Upper lobe of left lung (tissue), 6 donors: Measurements from ENCODE around the gene RILPL1. TPM values are rescaled to one million over a fixed set of nuclear protein-coding genes. Genes with fewer than 3 reads are reported as not detected.

Experiments used
- ATAC-seq, 2 donors: fragments of 200-7000 bp; cut with Tn5 transposase; one replicate each; pipeline ENCODE4 v1.9.1; 2022; ENCODE audit warnings: mild to moderate bottlenecking in 2 of 2, moderate library complexity in 2 of 2; ENCODE audit not compliant: low FRiP score in 2 of 2
- DNase-seq, 2 donors: peaks; one replicate each; pipeline ENCODE4 v3.0.0-alpha.2; 2019 to 2020
- H3K27ac ChIP-seq, 4 donors: fragments of 200-600 bp; sonication (generic); one replicate each; pipeline ENCODE4 v1.5.1; 2016 to 2019
- H3K27me3 ChIP-seq, 4 donors: fragments of 200-600 bp; sonication (generic); one replicate each; pipeline ENCODE4 v1.5.1; 2017 to 2019
- H3K36me3 ChIP-seq, 4 donors: fragments of 200-600 bp; sonication (generic); one replicate each; pipeline ENCODE4 v1.5.1; 2016 to 2019
- H3K4me1 ChIP-seq, 4 donors: fragments of 200-600 bp; sonication (generic); one replicate each; pipeline ENCODE4 v1.5.1; 2018 to 2019
- H3K4me3 ChIP-seq, 4 donors: fragments of 200-600 bp; sonication (generic); one replicate each; pipeline ENCODE4 v1.5.1; 2017 to 2019; ENCODE audit warnings: mild to moderate bottlenecking in 2 of 4, moderate library complexity in 1 of 4
- H3K9me3 ChIP-seq, 4 donors: fragments of 200-600 bp; sonication (generic); one replicate each; pipeline ENCODE4 v1.5.1; 2018 to 2019
- EP300 ChIP-seq, 4 donors: sonication (generic); formaldehyde crosslinking; IDR thresholded peaks; one replicate each; pipeline ENCODE4 v1.5.1; 2017; ENCODE audit warnings: antibody characterized with exemption in 4 of 4, control low read depth in 2 of 4
- POLR2A ChIP-seq, 4 donors: fragments of 450-650 bp; IDR thresholded peaks; one replicate each; pipeline ENCODE4 v1.5.1; 2016 to 2017; ENCODE audit warnings: antibody characterized with exemption in 4 of 4, mild to moderate bottlenecking in 2 of 4
- POLR2AphosphoS5 ChIP-seq, 2 donors: sonication (generic); formaldehyde crosslinking; IDR thresholded peaks; one replicate each; pipeline ENCODE4 v1.5.1; 2017; ENCODE audit warnings: antibody characterized with exemption in 2 of 2
- WGBS, 2 donors: methylation state at CpG; one replicate each; pipeline ENCODE4 v1.1.5; 2017 to 2018; 5-methylcytosine and 5-hydroxymethylcytosine counted together
- total RNA-seq, 6 donors: library from RNA; depleted of rRNA in 4 of 6; stranded (reverse); fragments of >200 nt in 4 of 6; gene quantifications; one replicate each; pipeline versions ENCODE4 v1.1.0 to v1.2.1, GENCODE V29; 2016 to 2021
- TF ChIP-seq, protein P1 (sequence below), 6 experiments: fragments of 450-650 bp in 4 of 6; fragments of 200-600 bp in 2 of 6; sonication (generic) in 2 of 6; IDR thresholded peaks; one replicate each; pipeline ENCODE4 v1.5.1; 2016 to 2019; ENCODE audit warnings: antibody characterized with exemption in 6 of 6
- donor health status: DM: no; HTN: no; CAD: no; lungs with moderate emphysema.
- donor health status: DM: no; HTN: yes; CAD: no; lungs with severe emphysema.

Gene RILPL1
- total RNA-seq, 6 donors from 2014 or later, result 10.3 to 60.8 (median 18.6) TPM

DNA sequence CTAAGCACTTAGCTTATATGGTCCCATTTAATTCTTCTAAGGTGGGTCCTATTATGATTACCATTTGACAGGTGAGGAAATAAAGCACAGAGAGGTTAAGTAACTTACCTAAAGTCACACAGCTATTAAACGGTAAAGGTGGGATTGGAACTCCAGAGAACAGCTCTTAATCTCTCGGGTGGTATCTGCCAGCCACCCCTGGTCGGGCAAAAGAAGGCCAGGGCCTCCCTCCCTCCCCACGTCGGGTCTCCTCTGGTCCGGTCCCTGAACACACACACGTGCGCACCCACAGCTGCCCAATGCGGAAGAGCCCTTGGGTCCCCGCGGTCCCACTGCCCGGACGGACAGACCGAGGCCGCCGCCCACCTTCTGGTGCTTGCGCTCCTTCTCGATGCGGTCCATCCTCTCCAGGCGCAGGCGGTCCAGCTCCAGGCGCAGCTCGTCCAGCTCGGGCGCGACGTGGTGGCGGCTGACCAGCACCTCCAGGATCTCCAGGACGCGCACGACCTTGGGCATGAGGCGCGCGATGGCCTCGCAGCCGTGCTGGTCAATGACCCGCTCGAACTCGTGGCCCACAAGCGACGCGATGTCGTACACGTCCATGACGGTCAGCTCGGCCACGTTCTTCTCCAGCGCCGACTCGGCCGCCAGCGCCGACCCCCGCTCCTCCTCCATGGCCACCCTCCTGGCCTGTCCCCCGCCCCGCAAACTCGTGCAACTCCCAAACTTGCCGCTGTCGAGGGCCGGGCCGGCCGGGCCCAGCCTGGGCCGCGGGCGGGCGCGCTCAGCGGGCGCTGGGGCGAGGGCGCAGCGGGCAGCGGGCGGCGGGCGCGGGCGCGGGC, 490 bp downstream of the RILPL1 start:
- peaks cover 0 to 3% (median 0%) of the 10 kb centered on the region in 4 donors for H3K36me3 ChIP-seq
- peak; percentile 40 to 90 for DNase-seq
- 3 to 37% methylated on average over 2 to 63 of the region's 79 CpGs for WGBS, 2 donors
- peak overlapping the region; percentile 82 to 91 (median 87) for H3K4me3 ChIP-seq
- peak; percentile 43 to 48 for ATAC-seq
- TF ChIP-seq POLR2A (IDR thresholded peaks at IDR 0.05), result no peak
- TF ChIP-seq, protein P1, sequence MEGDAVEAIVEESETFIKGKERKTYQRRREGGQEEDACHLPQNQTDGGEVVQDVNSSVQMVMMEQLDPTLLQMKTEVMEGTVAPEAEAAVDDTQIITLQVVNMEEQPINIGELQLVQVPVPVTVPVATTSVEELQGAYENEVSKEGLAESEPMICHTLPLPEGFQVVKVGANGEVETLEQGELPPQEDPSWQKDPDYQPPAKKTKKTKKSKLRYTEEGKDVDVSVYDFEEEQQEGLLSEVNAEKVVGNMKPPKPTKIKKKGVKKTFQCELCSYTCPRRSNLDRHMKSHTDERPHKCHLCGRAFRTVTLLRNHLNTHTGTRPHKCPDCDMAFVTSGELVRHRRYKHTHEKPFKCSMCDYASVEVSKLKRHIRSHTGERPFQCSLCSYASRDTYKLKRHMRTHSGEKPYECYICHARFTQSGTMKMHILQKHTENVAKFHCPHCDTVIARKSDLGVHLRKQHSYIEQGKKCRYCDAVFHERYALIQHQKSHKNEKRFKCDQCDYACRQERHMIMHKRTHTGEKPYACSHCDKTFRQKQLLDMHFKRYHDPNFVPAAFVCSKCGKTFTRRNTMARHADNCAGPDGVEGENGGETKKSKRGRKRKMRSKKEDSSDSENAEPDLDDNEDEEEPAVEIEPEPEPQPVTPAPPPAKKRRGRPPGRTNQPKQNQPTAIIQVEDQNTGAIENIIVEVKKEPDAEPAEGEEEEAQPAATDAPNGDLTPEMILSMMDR (IDR thresholded peaks at IDR 0.05), result no peak
- no peak for TF ChIP-seq EP300 (IDR thresholded peaks at IDR 0.05)
- TF ChIP-seq POLR2AphosphoS5 (IDR thresholded peaks at IDR 0.05), result no peak
- peak overlapping the region; percentile 63 to 80 (median 74) for H3K27ac ChIP-seq
- H3K27me3 ChIP-seq, result no peaks in the 10 kb centered on the region
- no peaks in the 10 kb centered on the region for H3K9me3 ChIP-seq
- peaks cover 22 to 35% (median 27%) of the 10 kb centered on the region in 4 donors for H3K4me1 ChIP-seq

DNA sequence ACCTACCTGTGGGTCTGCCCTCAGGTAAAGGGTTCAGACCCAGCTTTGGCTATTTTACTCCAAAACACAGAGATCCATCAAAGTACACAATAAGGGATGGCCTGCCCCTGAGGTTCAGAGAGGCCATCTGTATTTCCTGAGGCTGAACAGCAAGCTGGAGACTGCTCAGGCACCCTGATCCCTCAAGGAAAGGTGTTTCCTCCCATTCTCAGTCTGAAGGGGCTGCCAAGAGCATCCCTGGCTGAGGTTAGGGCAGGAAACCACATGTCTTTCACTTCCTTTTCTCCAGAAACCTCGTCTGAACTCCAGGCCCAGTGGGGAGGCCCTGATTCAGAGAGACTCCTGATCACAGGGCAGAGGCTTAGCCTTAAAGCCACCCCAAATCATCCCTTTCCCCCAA, 1.5 kb downstream of the RILPL1 start:
- 8 to 14% methylated on average over 1 of the region's 1 CpG for WGBS, 2 donors
- H3K27ac ChIP-seq, result peak overlapping the region in 2 of 4 donors; percentile 17 to 49
- peaks cover 22 to 35% (median 27%) of the 10 kb centered on the region in 4 donors for H3K4me1 ChIP-seq
- H3K36me3 ChIP-seq, result peaks cover 0 to 3% (median 0%) of the 10 kb centered on the region in 4 donors
- ATAC-seq (peak in 1 of 2 donors; percentile 34), DNase-seq (peak in 1 of 2 donors; percentile 32)
- H3K4me3 ChIP-seq, result peak overlapping the region in 2 of 4 donors; percentile 85 to 89
- H3K9me3 ChIP-seq, result no peaks in the 10 kb centered on the region
- TF ChIP-seq, protein P1 (IDR thresholded peaks at IDR 0.05), result no peak
- no peak for TF ChIP-seq POLR2AphosphoS5 (IDR thresholded peaks at IDR 0.05)
- TF ChIP-seq EP300 (IDR thresholded peaks at IDR 0.05), result no peak
- no peak for TF ChIP-seq POLR2A (IDR thresholded peaks at IDR 0.05)
- no peaks in the 10 kb centered on the region for H3K27me3 ChIP-seq

DNA sequence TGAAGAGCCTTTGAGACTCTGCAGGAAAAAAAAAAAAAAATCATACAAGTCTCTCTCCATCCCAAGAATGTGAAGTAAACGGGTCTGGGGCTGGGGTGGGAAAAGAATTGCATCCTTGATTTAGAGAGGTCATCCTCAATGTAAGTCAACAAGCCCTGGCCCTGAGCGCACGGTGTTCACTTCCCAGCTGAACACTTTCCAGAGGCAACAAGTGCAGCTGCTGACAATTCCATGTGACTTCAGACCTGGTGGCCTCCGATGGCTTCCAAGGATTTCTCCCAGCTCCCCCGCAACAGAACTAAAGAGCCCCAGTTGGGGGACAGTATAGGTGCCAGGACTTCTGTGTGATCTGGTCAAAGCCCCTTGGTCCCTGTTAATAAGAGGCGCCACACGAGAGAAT, 2.4 kb downstream of the RILPL1 start:
- DNase-seq (no peak), ATAC-seq (no peak)
- Histone ChIP-seq H3K27ac (no peak overlapping the region), H3K27me3 (no peaks in the 10 kb centered on the region), H3K4me3 (no peak overlapping the region), H3K9me3 (no peaks in the 10 kb centered on the region), H3K4me1 (peaks cover 22 to 35% (median 27%) of the 10 kb centered on the region in 4 donors), H3K36me3 (peaks cover 0 to 3% (median 0%) of the 10 kb centered on the region in 4 donors)
- 77 to 80% methylated on average over 7 of the region's 7 CpGs for WGBS, 2 donors
- TF ChIP-seq, protein P1 (IDR thresholded peaks at IDR 0.05), result no peak
- TF ChIP-seq POLR2AphosphoS5 (IDR thresholded peaks at IDR 0.05) (no peak), EP300 (IDR thresholded peaks at IDR 0.05) (no peak), POLR2A (IDR thresholded peaks at IDR 0.05) (no peak)

DNA sequence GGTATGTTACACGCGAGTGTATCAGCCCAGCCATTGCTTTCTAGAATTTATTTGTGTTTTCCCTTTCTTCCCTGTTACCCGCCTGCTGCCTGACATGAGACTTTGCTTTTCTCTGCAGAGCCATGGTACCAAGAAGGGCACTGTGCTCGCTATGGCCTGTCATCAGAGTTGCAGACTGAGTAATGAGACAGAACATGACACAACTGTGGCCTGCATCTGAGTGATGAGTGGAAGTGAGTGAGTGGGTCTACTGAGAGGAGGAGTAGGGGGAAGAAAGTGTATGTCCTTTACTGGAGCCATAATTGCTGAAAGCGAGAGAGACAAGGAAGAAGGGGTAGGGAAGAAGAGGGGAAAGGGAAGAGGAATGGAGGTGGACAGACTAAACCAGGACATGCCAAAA, 2.9 kb downstream of the RILPL1 start:
- TF ChIP-seq, protein P1 (IDR thresholded peaks at IDR 0.05), result no peak
- TF ChIP-seq EP300 (IDR thresholded peaks at IDR 0.05), result no peak
- TF ChIP-seq POLR2AphosphoS5 (IDR thresholded peaks at IDR 0.05), result no peak
- TF ChIP-seq POLR2A (IDR thresholded peaks at IDR 0.05), result no peak
- no peak overlapping the region for H3K4me3 ChIP-seq
- peaks cover 22 to 35% (median 27%) of the 10 kb centered on the region in 4 donors for H3K4me1 ChIP-seq
- 89 to 94% methylated on average over 5 of the region's 5 CpGs for whole genome bisulfite sequencing, 2 donors
- DNase-seq, result no peak
- no peaks in the 10 kb centered on the region for H3K9me3 ChIP-seq
- ATAC-seq, result no peak
- H3K36me3 ChIP-seq, result peaks cover 0 to 3% (median 0%) of the 10 kb centered on the region in 4 donors
- no peak overlapping the region for H3K27ac ChIP-seq
- H3K27me3 ChIP-seq, result no peaks in the 10 kb centered on the region
